Dermis microvascular lymphatic vessel endothelial cell (primary cell): ENCODE results near the gene FOS. TPM values are rescaled to one million over a fixed set of nuclear protein-coding genes. Genes with fewer than 3 reads are reported as not detected.

Experiments used
- DNase-seq, 2 donors: peaks; one replicate each; pipeline versions ENCODE4 v3.0.0 to v3.0.0-alpha.2; 2010; ENCODE audit warnings: low read depth in 2 of 2
- total RNA-seq: library from RNA; depleted of rRNA; stranded (reverse); fragments of >200 nt; gene quantifications from 2 replicates; pipeline ENCODE4 v1.2.1, GENCODE V29; 2014

FOS gene
- total RNA-seq, 1 donor from 2014 or later: 25.5 TPM

DNA sequence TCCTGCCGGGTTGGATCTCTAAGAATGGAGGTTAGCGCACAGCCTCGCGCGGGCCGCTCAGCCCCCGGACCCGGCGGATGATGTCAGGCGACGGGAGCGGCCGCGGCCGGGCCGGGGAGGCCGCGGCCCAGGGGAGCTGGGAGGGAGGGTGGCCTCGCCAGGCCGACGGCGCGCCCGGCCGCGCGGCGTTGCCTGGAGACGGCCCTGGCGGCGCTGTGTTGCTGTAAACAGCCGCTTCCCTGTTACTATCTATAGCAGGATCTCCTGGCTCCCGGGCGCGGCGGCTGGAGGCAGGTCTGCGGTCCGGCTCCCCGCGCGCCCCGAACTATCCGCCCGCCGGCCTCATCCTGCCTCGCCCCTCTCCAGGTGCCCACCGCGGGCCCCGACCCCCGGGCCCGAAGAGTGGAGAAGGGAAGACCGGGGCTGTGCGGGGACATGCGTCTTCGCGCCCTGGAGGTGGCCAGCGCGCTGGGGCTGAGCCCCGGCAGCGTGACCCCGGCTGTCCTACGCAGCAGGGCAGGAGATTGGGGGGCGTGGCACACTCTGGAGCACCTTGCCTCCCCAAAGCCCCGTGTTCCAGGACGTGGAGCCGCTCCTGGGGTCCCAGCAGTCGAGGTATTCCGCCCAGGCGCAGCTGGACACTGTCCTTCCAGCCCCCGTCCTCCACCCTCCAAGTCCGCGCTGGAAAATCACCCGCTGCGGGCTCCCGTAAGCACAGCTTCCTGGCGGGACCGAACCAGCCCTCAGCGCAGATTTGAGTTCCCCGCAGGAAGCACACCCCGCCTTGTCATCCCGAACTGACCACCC lies 1.4 kb upstream of the FOS start:
- DNase-seq: peak in 1 of 2 donors; percentile 97

DNA sequence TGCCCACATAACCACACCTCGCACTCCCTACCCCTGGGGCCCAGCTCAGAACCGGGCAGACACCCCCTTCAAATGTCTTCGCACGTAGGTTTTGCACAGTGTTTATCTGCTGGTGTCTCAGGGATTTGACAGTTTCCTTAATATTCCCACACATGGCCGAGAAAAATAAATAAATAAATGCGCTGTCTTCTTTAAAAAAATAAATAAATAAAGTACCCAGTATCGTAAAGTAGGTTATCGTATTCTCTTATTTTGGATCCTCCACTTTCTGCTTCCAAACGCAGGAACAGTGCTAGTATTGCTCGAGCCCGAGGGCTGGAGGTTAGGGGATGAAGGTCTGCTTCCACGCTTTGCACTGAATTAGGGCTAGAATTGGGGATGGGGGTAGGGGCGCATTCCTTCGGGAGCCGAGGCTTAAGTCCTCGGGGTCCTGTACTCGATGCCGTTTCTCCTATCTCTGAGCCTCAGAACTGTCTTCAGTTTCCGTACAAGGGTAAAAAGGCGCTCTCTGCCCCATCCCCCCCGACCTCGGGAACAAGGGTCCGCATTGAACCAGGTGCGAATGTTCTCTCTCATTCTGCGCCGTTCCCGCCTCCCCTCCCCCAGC lies 710 bp upstream of the FOS start:
- no peak for DNase-seq

DNA sequence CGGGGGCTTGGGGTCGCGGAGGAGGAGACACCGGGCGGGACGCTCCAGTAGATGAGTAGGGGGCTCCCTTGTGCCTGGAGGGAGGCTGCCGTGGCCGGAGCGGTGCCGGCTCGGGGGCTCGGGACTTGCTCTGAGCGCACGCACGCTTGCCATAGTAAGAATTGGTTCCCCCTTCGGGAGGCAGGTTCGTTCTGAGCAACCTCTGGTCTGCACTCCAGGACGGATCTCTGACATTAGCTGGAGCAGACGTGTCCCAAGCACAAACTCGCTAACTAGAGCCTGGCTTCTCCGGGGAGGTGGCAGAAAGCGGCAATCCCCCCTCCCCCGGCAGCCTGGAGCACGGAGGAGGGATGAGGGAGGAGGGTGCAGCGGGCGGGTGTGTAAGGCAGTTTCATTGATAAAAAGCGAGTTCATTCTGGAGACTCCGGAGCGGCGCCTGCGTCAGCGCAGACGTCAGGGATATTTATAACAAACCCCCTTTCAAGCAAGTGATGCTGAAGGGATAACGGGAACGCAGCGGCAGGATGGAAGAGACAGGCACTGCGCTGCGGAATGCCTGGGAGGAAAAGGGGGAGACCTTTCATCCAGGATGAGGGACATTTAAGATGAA lies 630 bp downstream of the FOS start:
- DNase-seq: peak in 1 of 2 donors; percentile 52

DNA sequence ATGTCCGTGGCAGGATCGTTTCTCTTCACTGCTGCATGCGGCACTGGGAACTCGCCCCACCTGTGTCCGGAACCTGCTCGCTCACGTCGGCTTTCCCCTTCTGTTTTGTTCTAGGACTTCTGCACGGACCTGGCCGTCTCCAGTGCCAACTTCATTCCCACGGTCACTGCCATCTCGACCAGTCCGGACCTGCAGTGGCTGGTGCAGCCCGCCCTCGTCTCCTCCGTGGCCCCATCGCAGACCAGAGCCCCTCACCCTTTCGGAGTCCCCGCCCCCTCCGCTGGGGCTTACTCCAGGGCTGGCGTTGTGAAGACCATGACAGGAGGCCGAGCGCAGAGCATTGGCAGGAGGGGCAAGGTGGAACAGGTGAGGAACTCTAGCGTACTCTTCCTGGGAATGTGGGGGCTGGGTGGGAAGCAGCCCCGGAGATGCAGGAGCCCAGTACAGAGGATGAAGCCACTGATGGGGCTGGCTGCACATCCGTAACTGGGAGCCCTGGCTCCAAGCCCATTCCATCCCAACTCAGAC lies 1.2 kb downstream of the FOS start:
- no peak for DNase-seq

DNA sequence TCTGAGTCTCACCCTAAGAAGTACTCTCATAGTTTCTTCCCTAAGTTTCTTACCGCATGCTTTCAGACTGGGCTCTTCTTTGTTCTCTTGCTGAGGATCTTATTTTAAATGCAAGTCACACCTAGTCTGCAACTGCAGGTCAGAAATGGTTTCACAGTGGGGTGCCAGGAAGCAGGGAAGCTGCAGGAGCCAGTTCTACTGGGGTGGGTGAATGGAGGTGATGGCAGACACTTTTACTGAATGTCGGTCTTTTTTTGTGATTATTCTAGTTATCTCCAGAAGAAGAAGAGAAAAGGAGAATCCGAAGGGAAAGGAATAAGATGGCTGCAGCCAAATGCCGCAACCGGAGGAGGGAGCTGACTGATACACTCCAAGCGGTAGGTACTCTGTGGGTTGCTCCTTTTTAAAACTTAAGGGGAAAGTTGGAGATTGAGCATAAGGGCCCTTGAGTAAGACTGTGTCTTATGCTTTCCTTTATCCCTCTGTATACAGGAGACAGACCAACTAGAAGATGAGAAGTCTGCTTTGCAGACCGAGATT lies 1.7 kb downstream of the FOS start:
- no peak for DNase-seq

DNA sequence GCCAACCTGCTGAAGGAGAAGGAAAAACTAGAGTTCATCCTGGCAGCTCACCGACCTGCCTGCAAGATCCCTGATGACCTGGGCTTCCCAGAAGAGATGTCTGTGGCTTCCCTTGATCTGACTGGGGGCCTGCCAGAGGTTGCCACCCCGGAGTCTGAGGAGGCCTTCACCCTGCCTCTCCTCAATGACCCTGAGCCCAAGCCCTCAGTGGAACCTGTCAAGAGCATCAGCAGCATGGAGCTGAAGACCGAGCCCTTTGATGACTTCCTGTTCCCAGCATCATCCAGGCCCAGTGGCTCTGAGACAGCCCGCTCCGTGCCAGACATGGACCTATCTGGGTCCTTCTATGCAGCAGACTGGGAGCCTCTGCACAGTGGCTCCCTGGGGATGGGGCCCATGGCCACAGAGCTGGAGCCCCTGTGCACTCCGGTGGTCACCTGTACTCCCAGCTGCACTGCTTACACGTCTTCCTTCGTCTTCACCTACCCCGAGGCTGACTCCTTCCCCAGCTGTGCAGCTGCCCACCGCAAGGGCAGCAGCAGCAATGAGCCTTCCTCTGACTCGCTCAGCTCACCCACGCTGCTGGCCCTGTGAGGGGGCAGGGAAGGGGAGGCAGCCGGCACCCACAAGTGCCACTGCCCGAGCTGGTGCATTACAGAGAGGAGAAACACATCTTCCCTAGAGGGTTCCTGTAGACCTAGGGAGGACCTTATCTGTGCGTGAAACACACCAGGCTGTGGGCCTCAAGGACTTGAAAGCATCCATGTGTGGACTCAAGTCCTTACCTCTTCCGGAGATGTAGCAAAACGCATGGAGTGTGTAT lies 2.4 kb downstream of the FOS start:
- DNase-seq: no peak

DNA sequence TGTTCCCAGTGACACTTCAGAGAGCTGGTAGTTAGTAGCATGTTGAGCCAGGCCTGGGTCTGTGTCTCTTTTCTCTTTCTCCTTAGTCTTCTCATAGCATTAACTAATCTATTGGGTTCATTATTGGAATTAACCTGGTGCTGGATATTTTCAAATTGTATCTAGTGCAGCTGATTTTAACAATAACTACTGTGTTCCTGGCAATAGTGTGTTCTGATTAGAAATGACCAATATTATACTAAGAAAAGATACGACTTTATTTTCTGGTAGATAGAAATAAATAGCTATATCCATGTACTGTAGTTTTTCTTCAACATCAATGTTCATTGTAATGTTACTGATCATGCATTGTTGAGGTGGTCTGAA lies 3.0 kb downstream of the FOS start:
- no peak for DNase-seq

DNA sequence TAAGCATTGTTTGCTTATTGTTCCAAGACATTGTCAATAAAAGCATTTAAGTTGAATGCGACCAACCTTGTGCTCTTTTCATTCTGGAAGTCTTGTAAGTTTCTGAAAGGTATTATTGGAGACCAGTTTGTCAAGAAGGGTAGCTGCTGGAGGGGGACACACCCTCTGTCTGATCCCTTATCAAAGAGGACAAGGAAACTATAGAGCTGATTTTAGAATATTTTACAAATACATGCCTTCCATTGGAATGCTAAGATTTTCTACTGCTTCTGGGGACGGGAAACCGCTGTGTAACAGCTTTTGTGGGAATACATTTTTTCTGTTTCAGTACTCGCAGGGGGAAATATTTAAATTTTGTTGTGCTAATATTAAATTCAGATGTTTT lies 3.5 kb downstream of the FOS start:
- no peak for DNase-seq

DNA sequence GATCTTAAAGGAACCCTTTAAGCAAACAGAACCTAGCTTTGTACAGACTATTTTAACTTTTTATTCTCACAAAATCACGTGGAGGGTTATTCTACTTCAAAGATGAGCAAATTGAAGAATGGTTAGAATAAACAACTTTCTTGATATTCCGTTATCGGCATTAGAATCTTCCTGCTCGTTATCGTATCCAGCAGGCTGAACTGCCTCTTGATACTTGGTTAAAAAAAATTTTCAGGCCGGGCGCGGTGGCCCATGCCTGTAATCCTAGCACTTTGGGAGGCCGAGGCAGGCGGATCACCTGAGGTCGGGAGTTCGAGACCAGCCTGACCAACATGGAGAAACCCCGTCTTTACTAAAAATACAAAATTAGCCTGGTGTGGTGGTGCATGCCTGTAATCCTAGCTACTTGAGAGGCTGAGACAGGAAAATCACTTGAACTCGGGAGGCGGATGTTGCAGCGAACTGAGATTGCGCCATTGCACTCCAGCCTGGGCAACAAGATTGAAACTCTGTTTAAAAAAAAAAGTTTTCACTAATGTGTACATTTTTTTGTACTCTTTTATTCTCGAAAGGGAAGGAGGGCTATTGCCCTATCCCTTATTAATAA lies 4.0 kb downstream of the FOS start:
- DNase-seq: peak in 1 of 2 donors; percentile 83

DNA sequence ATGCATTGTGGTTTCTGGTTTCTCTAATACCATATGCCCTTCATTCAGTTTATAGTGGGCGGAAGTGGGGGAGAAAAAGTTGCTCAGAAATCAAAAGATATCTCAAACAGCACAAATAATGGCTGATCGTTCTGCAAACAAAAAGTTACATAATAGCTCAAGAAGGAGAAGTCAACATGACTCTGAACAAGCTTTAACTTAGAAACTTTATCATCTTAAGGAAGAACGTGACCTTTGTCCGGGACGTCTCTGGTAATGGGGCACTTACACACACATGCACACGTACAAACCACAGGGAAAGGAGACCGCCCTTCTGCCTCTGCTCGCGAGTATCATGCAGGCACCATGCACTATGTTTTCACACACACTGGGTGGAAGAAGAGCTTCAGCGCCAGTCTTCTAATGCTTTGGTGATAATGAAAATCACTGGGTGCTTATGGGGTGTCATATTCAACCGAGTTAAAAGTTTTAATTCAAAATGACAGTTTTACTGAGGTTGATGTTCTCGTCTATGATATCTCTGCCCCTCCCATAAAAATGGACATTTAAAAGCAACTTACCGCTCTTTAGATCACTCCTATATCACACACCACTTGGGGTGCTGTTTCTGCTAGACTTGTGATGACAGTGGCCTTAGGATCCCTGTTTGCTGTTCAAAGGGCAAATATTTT lies 4.7 kb downstream of the FOS start:
- peak; percentile 30 to 83 for DNase-seq

DNA sequence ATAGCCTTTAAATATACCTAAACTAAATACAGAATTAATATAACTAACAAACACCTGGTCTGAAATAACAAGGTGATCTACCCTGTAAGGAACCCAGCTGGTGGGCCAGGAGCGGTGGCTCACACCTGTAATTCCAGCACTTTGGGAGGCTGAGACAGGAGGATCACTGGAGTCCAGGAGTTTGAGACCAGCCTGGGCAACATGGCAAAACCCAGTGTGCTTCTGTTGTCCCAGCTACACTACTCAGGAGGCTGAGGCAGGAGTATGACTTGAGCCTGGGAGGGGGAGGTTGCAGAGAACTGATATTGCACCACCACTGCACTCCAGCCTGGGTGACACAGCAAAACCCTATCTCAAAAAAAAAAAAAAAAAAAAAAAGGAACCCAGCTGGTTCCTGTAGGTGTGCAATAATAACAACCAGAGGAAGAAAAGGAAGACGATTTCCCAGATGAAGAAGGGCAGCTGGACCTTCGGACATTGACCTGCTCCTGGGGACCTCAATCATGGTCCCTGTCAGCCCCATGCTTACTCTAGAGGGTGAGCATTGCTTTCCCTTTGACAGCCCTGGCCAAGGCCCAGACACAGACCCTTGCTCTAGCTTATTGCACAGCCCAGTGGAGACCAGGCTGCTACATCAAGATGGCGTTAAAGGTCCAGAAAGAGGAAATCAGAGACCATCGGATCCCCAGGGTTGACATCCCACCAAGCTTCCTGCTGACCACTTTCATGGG lies 5.4 kb downstream of the FOS start:
- DNase-seq: no peak

DNA sequence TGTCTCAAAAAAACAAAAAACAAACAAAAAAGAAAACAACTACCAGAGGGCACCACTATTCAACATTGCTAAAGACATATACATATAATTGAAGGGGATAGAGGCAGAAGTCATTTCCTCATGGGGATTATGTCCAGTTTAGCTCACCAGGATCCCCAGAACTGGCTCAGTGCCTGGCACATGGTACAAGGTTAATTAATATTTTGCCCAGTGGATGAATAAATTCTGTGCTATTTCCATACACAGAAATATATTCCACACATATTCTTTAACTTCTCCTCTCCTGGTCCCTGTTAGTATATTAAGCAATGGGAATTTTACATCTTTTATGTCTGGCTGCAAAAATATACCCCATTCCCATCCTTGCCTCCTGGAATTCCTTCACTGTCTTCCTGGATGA lies 6.7 kb downstream of the FOS start:
- no peak for DNase-seq

DNA sequence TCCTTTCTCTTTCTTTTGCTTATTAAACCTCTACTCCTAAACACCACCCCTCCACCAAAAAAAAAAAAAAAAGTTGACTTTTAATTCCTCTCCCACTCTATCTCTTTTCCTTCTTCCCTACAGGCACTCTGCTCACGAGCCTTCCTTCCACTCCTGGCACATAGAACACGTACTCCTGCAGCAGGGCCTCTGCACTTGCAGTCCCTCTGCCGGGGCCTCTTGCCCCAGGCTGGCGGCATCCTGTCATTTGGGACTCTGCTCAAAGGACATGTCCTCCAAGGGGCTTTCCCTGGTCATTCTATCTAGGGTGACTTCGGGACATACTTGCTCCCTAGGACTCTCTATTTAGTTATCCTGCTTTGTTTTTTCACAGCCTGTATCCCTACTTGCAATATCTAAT lies 7.7 kb downstream of the FOS start:
- DNase-seq: no peak

DNA sequence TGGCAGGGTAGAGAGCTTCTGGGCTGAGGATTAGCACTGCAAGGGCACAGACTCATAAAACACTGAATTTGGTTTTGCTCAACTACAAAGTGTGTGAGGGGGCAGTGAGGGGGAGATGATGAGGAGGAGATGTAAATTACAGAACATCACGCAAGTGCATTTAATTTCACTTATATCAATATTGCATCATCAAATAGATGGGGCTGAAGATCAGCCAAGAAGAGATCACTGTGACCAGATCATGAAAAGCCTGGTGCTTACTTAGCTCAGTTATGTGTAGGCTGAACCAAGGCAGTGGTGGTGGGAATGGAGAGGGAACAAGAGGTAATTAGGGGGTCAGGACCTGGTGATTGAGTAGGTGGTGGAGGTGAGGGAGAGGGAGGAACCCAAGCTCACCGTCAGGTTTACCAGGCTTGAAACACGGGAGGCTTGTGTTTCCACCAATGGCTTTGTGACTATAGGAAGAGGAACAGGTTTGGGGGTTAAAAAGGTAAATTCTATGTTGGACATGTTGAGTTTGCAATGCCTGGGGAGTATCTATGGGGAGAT lies 11.3 kb downstream of the FOS start:
- no peak for DNase-seq

DNA sequence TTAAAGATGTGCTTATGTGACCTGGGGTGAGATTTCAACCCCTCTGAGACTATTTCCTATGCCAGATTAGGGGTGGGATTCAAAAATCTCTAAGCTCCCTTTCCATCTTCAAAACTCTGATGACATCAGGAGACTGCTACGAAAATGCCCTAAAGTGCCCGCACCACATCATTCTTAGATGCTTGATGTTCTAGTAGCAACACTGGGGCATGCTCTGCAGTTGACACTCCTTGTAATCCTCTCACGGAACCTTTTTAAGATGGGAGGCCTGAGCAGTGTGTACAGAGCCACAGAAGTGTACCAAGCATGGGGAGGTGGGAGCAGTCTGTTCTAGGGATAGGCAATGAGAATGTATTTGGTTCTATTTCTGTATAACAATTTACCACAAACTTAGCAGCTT lies 12.2 kb downstream of the FOS start:
- DNase-seq: no peak

DNA sequence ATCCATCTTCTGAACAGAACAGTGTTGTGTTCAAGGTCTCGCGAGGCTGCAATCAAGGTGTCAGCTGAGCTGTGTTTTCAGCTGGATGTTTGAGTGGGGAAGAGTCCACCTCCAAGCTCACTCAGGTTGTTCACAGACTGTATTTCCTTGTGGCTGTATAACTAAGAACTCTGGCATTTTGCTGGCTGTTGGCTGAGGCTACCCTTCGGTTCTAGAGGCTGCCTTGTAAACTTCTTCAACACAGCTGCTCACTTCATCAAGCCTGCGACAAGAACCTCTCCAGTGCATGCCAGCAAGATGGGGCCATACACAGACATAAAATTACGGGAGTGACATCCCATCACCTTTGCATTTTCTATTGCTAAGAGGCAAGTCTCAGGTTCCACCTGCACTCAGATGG lies 12.7 kb downstream of the FOS start:
- DNase-seq: no peak

DNA sequence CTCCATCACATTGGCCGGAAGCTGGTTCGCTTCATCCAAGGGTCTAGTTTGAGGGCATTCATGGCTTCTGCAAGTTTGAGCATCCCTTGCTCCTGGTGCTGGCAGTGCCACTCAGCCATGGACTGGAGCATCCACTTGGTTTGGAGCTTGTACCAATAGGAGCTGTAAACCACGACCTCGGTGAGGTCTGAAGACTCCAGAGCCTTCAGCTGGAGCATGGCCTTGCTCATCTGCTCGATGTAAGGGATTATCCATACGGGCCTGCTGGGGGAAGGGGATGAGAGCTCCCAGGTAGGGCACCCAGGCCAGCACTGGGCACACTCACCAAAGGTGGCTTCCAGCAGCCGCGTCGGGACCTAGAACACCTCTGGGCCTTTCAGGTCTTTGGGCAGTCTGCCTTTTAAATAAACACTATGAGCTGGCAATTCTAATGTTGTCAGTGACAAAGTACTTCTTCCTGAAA lies 13.5 kb downstream of the FOS start:
- no peak for DNase-seq

DNA sequence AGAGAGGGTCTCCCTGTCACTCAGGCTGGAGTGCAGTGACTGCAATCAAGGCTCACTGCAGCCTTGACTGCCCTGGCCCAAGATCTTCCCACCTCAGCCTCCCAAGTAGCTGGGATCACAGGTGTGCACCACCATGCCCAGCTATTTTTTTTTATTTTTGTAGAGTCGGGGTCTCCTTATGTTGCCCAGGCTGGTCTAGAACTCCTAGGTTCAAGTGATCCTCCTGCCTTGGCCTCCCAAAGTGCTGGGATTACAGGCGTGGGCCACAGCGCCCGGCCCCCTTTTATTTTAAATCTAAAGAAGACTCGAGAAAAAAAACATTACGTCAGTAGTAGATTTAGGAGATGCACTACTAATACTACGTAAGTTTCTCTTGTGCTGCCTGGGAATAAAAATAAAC lies 14.3 kb downstream of the FOS start:
- no peak for DNase-seq

DNA sequence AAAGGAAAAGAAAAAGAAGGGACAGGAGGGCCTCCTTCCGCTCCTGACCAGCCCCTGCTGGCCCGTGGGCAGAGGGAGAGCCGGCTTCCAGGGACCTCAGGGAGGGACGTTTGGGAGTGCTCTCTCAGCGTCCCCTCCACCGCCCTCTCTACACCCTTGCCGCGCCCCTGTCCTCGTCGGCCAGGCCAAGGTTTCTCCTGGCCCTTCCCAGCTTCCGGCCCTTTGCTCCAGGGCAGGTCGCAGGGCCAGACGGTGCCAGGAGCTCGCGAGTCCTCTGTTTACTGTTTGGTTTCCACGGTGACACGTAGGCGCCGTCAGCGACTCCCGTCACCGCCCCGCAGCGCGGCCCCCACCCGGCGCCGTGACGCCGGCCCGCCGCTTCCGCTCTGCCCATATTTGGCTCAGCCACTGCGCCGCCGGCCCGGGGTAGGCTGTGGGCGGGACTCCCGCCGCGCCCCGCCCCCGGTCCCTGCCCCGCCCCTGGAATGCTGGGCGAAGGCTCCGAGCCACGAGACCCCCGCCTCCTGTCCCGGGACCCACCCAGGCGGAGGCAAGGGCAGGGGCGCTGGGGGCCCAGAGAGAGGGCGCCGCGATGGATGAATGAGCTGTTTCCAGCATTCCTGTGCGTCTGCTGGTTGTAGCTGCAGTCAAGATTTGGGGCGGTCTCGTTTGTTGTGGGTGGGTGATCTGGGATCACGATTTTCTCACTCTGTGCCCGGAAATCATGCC lies 15.5 kb downstream of the FOS start:
- peak; percentile 95 to 96 for DNase-seq
